Erythroblast (primary cell): ENCODE data around the gene BACE1.

Experiments used
- GATA1 ChIP-seq: IDR thresholded peaks from 2 replicates; pipeline ENCODE4 v1.6.1; 2011; ENCODE audit warnings: low read depth, mild to moderate bottlenecking, control low read depth, low read length, moderate library complexity
- POLR2A ChIP-seq: IDR thresholded peaks from 2 replicates; pipeline ENCODE4 v1.6.1; 2011; ENCODE audit warnings: mild to moderate bottlenecking, low read length

DNA sequence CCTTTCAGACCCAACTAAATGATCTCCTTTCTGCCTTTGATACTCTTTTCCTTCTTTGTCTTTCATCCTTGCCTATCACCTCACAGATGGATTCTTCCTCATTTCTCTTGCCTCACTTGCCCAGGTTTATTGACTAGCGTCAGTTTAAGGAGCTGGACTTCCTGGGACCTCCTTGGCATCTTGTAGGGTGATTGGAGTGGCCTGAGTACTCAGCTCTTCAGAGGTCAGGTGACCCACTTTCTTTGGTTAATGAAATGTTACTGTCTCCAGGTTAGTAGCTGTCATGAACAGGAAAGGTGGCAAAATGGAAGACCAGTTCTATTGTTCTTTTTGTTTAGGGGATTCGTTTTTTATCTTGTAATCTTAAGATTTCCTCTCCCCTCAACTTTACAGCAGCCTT is 29.5 kb downstream of the BACE1 start:
- no peak for TF ChIP-seq POLR2A
- TF ChIP-seq GATA1: no peak
